IMR-90 (cell line): ENCODE data around the gene DCAKD. TPM values are rescaled to one million over a fixed set of nuclear protein-coding genes. Genes with fewer than 3 reads are reported as not detected.

Experiments
- ATAC-seq: fragments of 200-7000 bp; cut with Tn5 transposase; 2 replicates; pipeline ENCODE4 v1.9.1; 2020; ENCODE audit warnings: low read depth, mild to moderate bottlenecking, moderate library complexity
- BruUV-seq: library from RNA; stranded (reverse); fragments of 400-500 nt; replicated peaks from 2 replicates; lab custom pipeline; 2021; lab: Mats Ljungman, UMichigan
- CTCF ChIA-PET: fragments of 300-600 bp; formaldehyde crosslinking; extraction: SDS; loops from one replicate; lab custom pipeline; 2021; ENCODE audit warnings: antibody characterized with exemption; lab: Yijun Ruan, JAX
- POLR2A ChIA-PET: fragments of 300-600 bp; sonication (Branson Sonifier 250); formaldehyde crosslinking; loops from one replicate; lab custom pipeline; 2022; ENCODE audit warnings: antibody characterized with exemption; ENCODE audit not compliant: unreplicated experiment; lab: Charles Lee
- DNase-seq: peaks from one replicate; pipeline ENCODE4 v3.0.0; 2013
- H2AFZ ChIP-seq: replicated peaks from 2 replicates; pipeline ENCODE3; 2013; ENCODE audit warnings: low read length, mild to moderate bottlenecking; ENCODE audit not compliant: poor library complexity
- H2AK5ac ChIP-seq: 2 replicates; pipeline ENCODE4 v1.6.1; 2013; ENCODE audit warnings: low read depth, low read length, inconsistent platforms
- H2AK9ac ChIP-seq: replicated peaks from 2 replicates; pipeline ENCODE3; 2013; ENCODE audit warnings: mild to moderate bottlenecking, low read depth, low read length, moderate library complexity; ENCODE audit not compliant: poor library complexity
- H2BK120ac ChIP-seq: 2 replicates; pipeline ENCODE4 v1.6.1; 2013; ENCODE audit warnings: low read depth, low read length, inconsistent platforms
- H2BK15ac ChIP-seq: 3 replicates; pipeline ENCODE4 v1.6.1; 2013; ENCODE audit warnings: low read depth, low read length, inconsistent platforms
- H2BK20ac ChIP-seq: 2 replicates; pipeline ENCODE4 v1.6.1; 2013; ENCODE audit warnings: low read depth, mild to moderate bottlenecking, inconsistent platforms, low read length, moderate library complexity
- H2BK5ac ChIP-seq: 2 replicates; pipeline ENCODE4 v1.6.1; 2013; ENCODE audit warnings: mild to moderate bottlenecking, low read depth, low read length, inconsistent platforms; ENCODE audit not compliant: poor library complexity, severe bottlenecking
- H3K14ac ChIP-seq: replicated peaks from 2 replicates; pipeline ENCODE4 v1.6.1; 2013; ENCODE audit warnings: low read depth, low read length, inconsistent platforms
- H3K18ac ChIP-seq: 2 replicates; pipeline ENCODE4 v1.6.1; 2013; ENCODE audit warnings: low read depth, low read length, control low read depth
- H3K23ac ChIP-seq: 2 replicates; pipeline ENCODE4 v1.6.1; 2013; ENCODE audit warnings: low read depth, low read length, inconsistent platforms
- H3K27ac ChIP-seq: 2 replicates; pipeline ENCODE4 v1.5.1; 2013; ENCODE audit warnings: mild to moderate bottlenecking, control low read depth, low read length; ENCODE audit not compliant: insufficient read depth
- H3K27me3 ChIP-seq: 2 replicates; pipeline ENCODE4 v1.6.1; 2013; ENCODE audit warnings: low read length; ENCODE audit not compliant: control insufficient read depth, insufficient read depth
- H3K36me3 ChIP-seq: 2 replicates; pipeline ENCODE4 v1.6.1; 2013; ENCODE audit warnings: low read length, mixed read lengths; ENCODE audit not compliant: control insufficient read depth, insufficient read depth
- H3K4ac ChIP-seq: 2 replicates; pipeline ENCODE4 v1.6.1; 2013; ENCODE audit warnings: low read depth, low read length, inconsistent platforms
- H3K4me1 ChIP-seq: 2 replicates; pipeline ENCODE4 v1.6.1; 2013; ENCODE audit warnings: low read length, mixed read lengths; ENCODE audit not compliant: control insufficient read depth, insufficient read depth
- H3K4me2 ChIP-seq: 2 replicates; pipeline ENCODE4 v1.6.1; 2013; ENCODE audit warnings: low read depth, mild to moderate bottlenecking, control low read depth, low read length, moderate library complexity
- H3K4me3 ChIP-seq: 2 replicates; pipeline ENCODE4 v1.5.1; 2013; ENCODE audit warnings: low read depth, mild to moderate bottlenecking, control low read depth, low read length, moderate library complexity; ENCODE audit not compliant: insufficient read depth
- H3K56ac ChIP-seq: 2 replicates; pipeline ENCODE4 v1.6.1; 2013; ENCODE audit warnings: low read length, inconsistent platforms; ENCODE audit not compliant: insufficient read depth; ENCODE audit errors: extremely low read depth
- H3K79me1 ChIP-seq, 2 experiments: 2 replicates each; pipeline ENCODE4 v1.6.1; 2013; ENCODE audit warnings: low read length in 2 of 2, inconsistent platforms in 1 of 2, low read depth in 1 of 2
- H3K9ac ChIP-seq: 2 replicates; pipeline ENCODE4 v1.6.1; 2013; ENCODE audit warnings: low read depth, low read length, control low read depth
- H3K9me1 ChIP-seq: 2 replicates; pipeline ENCODE4 v1.6.1; 2013; ENCODE audit warnings: low read length, inconsistent platforms; ENCODE audit not compliant: insufficient read depth
- H3K9me3 ChIP-seq: 2 replicates; pipeline ENCODE4 v1.6.1; 2013; ENCODE audit warnings: low read length; ENCODE audit not compliant: control insufficient read depth, insufficient read depth
- H4K20me1 ChIP-seq: 2 replicates; pipeline ENCODE4 v1.6.1; 2013; ENCODE audit warnings: low read length, inconsistent platforms; ENCODE audit not compliant: insufficient read depth
- H4K5ac ChIP-seq: 2 replicates; pipeline ENCODE4 v1.6.1; 2013; ENCODE audit warnings: mild to moderate bottlenecking, low read depth, low read length, control low read depth
- H4K8ac ChIP-seq, 2 experiments: 2 replicates each; pipeline ENCODE4 v1.6.1; 2013; ENCODE audit warnings: low read depth in 2 of 2, low read length in 2 of 2, control low read depth in 1 of 2, inconsistent platforms in 1 of 2
- H4K91ac ChIP-seq: 2 replicates; pipeline ENCODE4 v1.6.1; 2013; ENCODE audit warnings: low read depth, low read length, inconsistent platforms; ENCODE audit not compliant: insufficient read depth
- BHLHE40 ChIP-seq: fragments of 150-350 bp; IDR thresholded peaks from 2 replicates; pipeline ENCODE4 v1.6.1; 2016; ENCODE audit warnings: mild to moderate bottlenecking, low read depth, low read length
- CHD1 ChIP-seq: IDR thresholded peaks from 2 replicates; pipeline ENCODE4 v1.6.1; 2012; ENCODE audit warnings: low read depth, low read length, improper control_type of control experiment
- FOS ChIP-seq: fragments of 150-350 bp; IDR thresholded peaks from 2 replicates; pipeline ENCODE4 v1.6.1; 2016; ENCODE audit warnings: low read depth, low read length
- MAFK ChIP-seq: IDR thresholded peaks from 2 replicates; pipeline ENCODE4 v1.6.1; 2012; ENCODE audit warnings: low read depth, low read length, improper control_type of control experiment
- MXI1 ChIP-seq: IDR thresholded peaks from 2 replicates; pipeline ENCODE4 v1.6.1; 2012; ENCODE audit warnings: low read depth, mild to moderate bottlenecking, low read length, moderate library complexity, borderline replicate concordance
- NFE2L2 ChIP-seq: fragments of 150-350 bp; IDR thresholded peaks from 2 replicates; pipeline ENCODE4 v1.6.1; 2016; ENCODE audit warnings: low read depth, mild to moderate bottlenecking, low read length
- RAD21 ChIP-seq: IDR thresholded peaks from 2 replicates; pipeline ENCODE4 v1.6.1; 2012; ENCODE audit warnings: low read length, improper control_type of control experiment
- RCOR1 ChIP-seq: IDR thresholded peaks from 2 replicates; pipeline ENCODE4 v1.6.1; 2012; ENCODE audit warnings: mild to moderate bottlenecking, low read length, improper control_type of control experiment; ENCODE audit not compliant: insufficient replicate concordance
- RFX5 ChIP-seq: IDR thresholded peaks from 2 replicates; pipeline ENCODE4 v1.8.0; 2012; ENCODE audit warnings: low read depth, mild to moderate bottlenecking, low read length, moderate library complexity
- SMC3 ChIP-seq: fragments of 150-350 bp; IDR thresholded peaks from 2 replicates; pipeline ENCODE4 v1.6.1; 2016; ENCODE audit warnings: low read depth, mild to moderate bottlenecking, antibody characterized with exemption, low read length, moderate library complexity
- WGBS, 2 experiments: methylation state at CpG; one replicate each; pipeline versions ENCODE4 v1.1.5 to v1.1.7; 2013; ENCODE audit warnings: missing lambda C conversion rate in 2 of 2; ENCODE audit not compliant: insufficient read length in 1 of 2; ENCODE audit errors: extremely low coverage in 2 of 2; 5-methylcytosine and 5-hydroxymethylcytosine counted together
- dilution Hi-C: fragments of 300-500 bp; cut with HindIII; formaldehyde crosslinking; loops from one replicate; pipeline ENCODE4 v1.14.3; 2018; ENCODE audit warnings: low sequenced_read_pairs; ENCODE audit not compliant: unreplicated experiment
- in situ Hi-C: fragments of 300-500 bp; cut with MboI; formaldehyde crosslinking; loops from 3 replicates; pipeline ENCODE4 v1.14.3; 2019; ENCODE audit warnings: low sequenced_read_pairs, inconsistent platforms, mixed read lengths
- intact Hi-C: fragments of 100-400 bp; cut with micrococcal nuclease; formaldehyde crosslinking; loops from 2 replicates; pipeline ENCODE4 v1.10.0; 2022
- polyA plus RNA-seq, 3 experiments: library from polyadenylated mRNA; depleted of rRNA; stranded (reverse); fragments of >200 nt; gene quantifications; 2 replicates each; pipeline ENCODE4 v1.2.3, GENCODE V29; 2012; ENCODE audit warnings: low replicate concordance in 1 of 3
- total RNA-seq: library from RNA; depleted of rRNA; stranded (reverse); fragments of >200 nt; gene quantifications from 2 replicates; pipeline ENCODE4 v1.2.3, GENCODE V29; 2012
- TF ChIP-seq, protein P1 (sequence below): conservative IDR thresholded peaks from 2 replicates; pipeline ENCODE4 v1.5.1; 2012; ENCODE audit warnings: mild to moderate bottlenecking, low read depth, low read length, improper control_type of control experiment

DCAKD gene
- total and polyA plus RNA-seq, 2 of the 4 experiments (the other 2 are of a cell fraction): 31.3 to 47.9 TPM

DNA sequence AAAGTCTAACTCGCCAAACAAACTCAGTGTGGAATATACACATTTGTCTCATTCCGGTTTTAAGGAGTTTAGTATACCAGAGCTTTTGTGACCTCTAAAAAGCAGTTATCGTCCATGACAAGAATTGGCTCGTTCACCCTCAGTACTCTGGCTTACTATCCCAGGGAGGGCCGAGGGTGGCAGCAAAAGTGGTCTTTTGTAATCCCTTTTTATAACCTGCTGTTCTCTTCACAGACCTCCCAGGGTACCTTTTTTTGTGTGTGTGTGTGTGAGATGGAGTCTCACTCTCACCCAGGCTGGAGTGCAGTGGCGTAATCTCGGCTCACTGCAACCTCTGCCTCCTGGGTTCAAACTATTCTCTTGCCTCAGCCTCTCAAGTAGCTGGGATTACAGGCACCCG lies 18.6 kb upstream of the DCAKD start:
- no peak overlapping the region for H3K23ac ChIP-seq
- H3K9me3 ChIP-seq: no peaks in the 10 kb centered on the region
- H4K91ac ChIP-seq: no peak overlapping the region
- H3K36me3 ChIP-seq: peaks cover 20% of the 10 kb centered on the region
- no peak overlapping the region for H3K14ac ChIP-seq
- no peak overlapping the region for H2BK120ac ChIP-seq
- BruUV-seq: no TSS peak
- ChIA-PET POLR2A (interaction anchor here (1.7 kb wide), 1 partner anchor 9 kb away, joined by 7 read pairs; the partner anchor contains the start of gene NMT1), CTCF (no interaction called here)
- H4K20me1 ChIP-seq: peaks cover 12% of the 10 kb centered on the region
- ATAC-seq: no peak
- H2BK20ac ChIP-seq: no peak overlapping the region
- no peak overlapping the region for H2AK9ac ChIP-seq
- H2AK5ac ChIP-seq: no peak overlapping the region
- no peaks in the 10 kb centered on the region for H3K27me3 ChIP-seq
- no peak overlapping the region for H4K8ac ChIP-seq
- no peak overlapping the region for H2BK5ac ChIP-seq
- H3K4me2 ChIP-seq: no peak overlapping the region
- no peak overlapping the region for H3K27ac ChIP-seq
- peaks cover 28 to 62% of the 10 kb centered on the region in 2 experiments for H3K79me1 ChIP-seq
- no peak for TF ChIP-seq NFE2L2
- no peak for TF ChIP-seq SMC3
- TF ChIP-seq MAFK: no peak
- no peak for TF ChIP-seq RCOR1
- TF ChIP-seq RFX5: no peak
- no peak for TF ChIP-seq RAD21
- no peak for TF ChIP-seq MXI1
- no peak for TF ChIP-seq BHLHE40
- no peak for TF ChIP-seq CHD1
- TF ChIP-seq, protein P1, sequence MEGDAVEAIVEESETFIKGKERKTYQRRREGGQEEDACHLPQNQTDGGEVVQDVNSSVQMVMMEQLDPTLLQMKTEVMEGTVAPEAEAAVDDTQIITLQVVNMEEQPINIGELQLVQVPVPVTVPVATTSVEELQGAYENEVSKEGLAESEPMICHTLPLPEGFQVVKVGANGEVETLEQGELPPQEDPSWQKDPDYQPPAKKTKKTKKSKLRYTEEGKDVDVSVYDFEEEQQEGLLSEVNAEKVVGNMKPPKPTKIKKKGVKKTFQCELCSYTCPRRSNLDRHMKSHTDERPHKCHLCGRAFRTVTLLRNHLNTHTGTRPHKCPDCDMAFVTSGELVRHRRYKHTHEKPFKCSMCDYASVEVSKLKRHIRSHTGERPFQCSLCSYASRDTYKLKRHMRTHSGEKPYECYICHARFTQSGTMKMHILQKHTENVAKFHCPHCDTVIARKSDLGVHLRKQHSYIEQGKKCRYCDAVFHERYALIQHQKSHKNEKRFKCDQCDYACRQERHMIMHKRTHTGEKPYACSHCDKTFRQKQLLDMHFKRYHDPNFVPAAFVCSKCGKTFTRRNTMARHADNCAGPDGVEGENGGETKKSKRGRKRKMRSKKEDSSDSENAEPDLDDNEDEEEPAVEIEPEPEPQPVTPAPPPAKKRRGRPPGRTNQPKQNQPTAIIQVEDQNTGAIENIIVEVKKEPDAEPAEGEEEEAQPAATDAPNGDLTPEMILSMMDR: no peak
- no peak for TF ChIP-seq FOS
- H4K5ac ChIP-seq: no peak overlapping the region
- H2AFZ ChIP-seq: no peak overlapping the region
- in situ Hi-C loops: no loop called here
- peaks cover 9% of the 10 kb centered on the region for H3K4me1 ChIP-seq
- WGBS, 2 experiments: 100% methylated on average over 1 of the region's 8 CpGs; no CpG with 5 or more reads in 1 of the 2 experiments
- H3K4ac ChIP-seq: no peak overlapping the region
- dilution Hi-C loops: no loop called here
- no peak overlapping the region for H2BK15ac ChIP-seq
- intact Hi-C loops: no loop called here
- no peak overlapping the region for H3K9ac ChIP-seq
- H3K9me1 ChIP-seq: peaks cover 9% of the 10 kb centered on the region
- DNase-seq: no peak
- no peak overlapping the region for H3K56ac ChIP-seq
- no peak overlapping the region for H3K4me3 ChIP-seq
- no peak overlapping the region for H3K18ac ChIP-seq
